ENCODE results near the gene CNIH2.

The CNIH2 gene

DNA sequence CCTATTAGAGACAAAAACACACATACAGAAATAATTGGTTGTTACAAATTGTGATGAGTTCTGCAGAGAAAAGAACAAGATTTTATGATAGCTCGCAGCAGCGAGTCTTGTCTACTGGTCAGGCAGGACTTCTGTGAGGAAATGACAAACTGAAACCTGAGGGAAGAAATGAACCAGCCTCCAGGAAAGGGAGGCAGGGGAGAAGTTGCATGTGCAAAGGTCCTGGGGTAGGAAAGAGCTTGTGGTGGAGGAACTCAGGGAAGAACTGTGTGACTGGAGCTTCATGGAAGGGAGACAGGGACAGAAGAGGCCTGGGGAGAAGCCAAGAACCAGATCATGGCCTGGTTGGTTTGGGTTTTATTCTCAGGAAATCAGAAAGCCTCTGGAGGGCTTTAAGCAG is 18.8 kb upstream of the CNIH2 start:
- DNase-seq (ENCODE audit: low read depth in 2 of 2), result no peak

DNA sequence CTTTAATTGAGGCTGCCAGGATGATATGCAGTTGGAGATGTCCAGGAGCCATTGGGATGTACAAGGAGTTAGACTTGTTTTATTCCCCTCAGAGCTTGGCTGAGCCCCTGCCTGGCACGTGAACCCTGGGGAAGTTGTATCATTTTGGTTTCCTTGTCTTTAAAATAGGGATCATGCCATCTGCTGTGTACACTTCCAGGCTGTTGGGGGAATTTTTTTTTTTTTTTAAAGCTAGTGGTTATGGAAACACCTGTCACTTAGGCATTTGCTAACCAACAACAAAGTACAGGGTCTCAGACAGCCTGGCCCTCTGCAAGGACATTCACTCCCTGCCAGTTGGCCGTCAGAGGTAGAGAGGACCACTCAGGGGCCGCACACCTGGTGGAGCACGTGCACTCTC is 18.0 kb upstream of the CNIH2 start:
- DNase-seq (ENCODE audit: low read depth in 2 of 2), result no peak

- DNase-seq (ENCODE audit: low read depth in 2 of 2), result no peak
Observed at GRCh38 chr11:66261578-66261977, 16.4 kb upstream of the CNIH2 start.

GRCh38 chr11:66262191-66262590 is 15.8 kb upstream of the CNIH2 start:
- DNase-seq (ENCODE audit: low read depth in 2 of 2), result no peak

GRCh38 chr11:66262696-66263095 is 15.3 kb upstream of the CNIH2 start:
- no peak for DNase-seq (ENCODE audit: low read depth in 2 of 2)

DNA sequence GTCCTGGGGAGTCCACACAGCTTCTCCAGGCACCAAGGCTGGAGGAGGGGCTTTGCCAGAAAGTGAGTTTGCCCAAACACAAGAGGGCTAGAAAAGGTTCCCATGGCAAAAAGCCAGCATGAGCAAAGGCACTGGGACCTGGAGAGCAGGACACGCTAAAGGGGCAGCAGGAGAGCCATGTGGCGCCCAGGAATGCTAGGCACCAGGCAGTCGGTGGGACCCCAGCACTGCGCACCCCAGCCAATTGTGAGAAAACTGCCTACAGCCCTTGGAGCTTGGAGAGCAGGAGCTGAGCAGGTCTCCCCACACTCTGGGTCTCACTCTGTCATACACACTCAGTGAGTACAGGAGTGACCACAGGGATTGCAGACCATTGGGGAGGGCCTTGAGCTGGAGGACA is 14.7 kb upstream of the CNIH2 start:
- DNase-seq (ENCODE audit: low read depth in 2 of 2), result no peak

DNA sequence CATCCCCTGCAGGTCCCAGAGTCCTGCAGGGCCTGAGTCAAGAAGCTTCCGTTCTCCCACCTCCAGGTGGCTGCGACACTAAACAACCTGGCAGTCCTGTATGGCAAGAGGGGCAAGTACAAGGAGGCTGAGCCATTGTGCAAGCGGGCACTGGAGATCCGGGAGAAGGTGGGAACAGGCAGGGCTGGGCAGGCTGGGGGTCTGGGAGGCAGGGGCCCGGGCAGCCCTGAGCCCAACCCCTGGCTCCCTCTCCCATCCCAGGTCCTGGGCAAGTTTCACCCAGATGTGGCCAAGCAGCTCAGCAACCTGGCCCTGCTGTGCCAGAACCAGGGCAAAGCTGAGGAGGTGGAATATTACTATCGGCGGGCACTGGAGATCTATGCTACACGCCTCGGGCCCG is 14.2 kb upstream of the CNIH2 start:
- no peak for DNase-seq (ENCODE audit: low read depth in 2 of 2)

DNA sequence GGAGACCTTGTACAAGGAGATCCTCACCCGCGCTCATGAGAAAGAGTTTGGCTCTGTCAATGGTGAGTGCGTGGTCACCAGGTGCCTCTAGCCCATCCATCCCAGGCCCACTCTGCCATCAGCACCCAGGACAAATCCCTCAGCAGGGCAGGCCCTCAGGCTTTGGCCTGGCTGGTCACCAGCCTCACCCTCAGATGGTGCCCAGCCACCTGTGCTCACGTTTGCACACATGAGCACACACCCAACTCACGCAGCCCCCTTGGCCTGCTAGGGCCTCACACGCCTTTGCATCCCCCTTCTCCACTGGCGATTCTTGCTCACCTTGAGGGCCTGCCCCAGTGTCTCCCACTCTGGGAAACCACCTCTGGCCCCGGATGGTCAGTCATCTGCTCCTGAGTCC is 13.6 kb upstream of the CNIH2 start:
- no peak for DNase-seq (ENCODE audit: low read depth in 2 of 2)

DNA sequence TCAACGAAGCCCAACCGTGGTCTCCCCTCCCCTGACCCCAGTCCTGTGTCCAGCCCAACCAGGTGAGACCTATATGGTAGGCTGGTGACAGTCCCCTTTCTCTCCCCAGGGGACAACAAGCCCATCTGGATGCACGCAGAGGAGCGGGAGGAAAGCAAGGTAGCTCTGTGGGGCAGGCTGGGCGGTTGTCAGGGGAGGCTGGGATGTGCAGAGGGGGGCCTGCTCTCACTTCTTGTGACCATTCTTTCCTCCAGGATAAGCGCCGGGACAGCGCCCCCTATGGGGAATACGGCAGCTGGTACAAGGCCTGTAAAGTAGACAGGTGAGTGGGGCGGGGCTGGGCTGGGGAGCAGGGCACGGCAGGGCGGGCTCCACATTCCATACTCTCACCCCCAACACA is 13.1 kb upstream of the CNIH2 start:
- no peak for DNase-seq (ENCODE audit: low read depth in 2 of 2)

GRCh38 chr11:66265531-66266377 is 12.2 kb upstream of the CNIH2 start:
- no peak for DNase-seq (ENCODE audit: low read depth in 2 of 2)

- DNase-seq (ENCODE audit: low read depth in 2 of 2), result no peak
Observed at GRCh38 chr11:66266378-66267038, 11.5 kb upstream of the CNIH2 start.

GRCh38 chr11:66267039-66267378 is 11.0 kb upstream of the CNIH2 start:
- DNase-seq (ENCODE audit: low read depth in 2 of 2), result no peak

GRCh38 chr11:66267379-66268243 is 10.4 kb upstream of the CNIH2 start:
- DNase-seq (ENCODE audit: low read depth in 2 of 2), result peak; percentile 70 to 75

DNA sequence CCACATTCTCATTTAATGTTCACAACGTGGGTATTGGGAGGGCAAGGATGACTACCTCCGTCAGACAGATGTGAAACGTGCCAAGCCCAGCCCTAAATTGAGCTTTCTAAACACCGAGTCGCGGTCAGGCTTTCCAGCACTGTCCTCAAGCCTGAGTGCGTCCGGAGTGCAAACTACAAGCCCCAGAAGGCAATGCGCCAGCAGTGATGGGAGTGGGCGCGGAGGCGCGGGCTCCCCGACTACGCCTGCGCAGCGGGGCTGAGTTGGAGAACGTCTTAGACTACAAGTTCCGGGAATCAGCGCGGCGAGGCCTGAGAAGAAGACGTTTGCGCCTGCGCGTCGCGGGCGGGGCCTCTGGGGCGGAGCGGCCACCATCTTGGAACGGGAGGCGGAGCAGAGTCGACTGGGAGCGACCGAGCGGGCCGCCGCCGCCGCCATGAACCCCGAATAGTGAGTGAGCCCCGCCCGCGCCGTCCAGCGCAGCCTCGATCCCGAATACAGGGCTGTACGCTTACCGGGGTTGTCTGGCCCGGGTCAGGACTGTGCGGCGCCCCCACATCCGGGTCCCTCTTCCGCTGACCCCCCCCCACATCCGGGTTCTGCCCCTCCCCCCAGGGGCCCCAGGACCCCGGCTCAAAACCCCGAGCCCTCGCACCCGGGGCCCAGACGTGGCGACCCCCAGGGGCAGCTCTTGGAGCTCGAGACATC is 9.6 kb upstream of the CNIH2 start, which contains the start of gene RAB1B:
Gene RAB1B, plus strand, starts transcription at position 396 of the 708 bp plus-strand sequence. Its CDS starts 41 bp downstream, at position 437.
- peak; percentile 99 to 100 for DNase-seq (ENCODE audit: low read depth in 2 of 2)

DNA sequence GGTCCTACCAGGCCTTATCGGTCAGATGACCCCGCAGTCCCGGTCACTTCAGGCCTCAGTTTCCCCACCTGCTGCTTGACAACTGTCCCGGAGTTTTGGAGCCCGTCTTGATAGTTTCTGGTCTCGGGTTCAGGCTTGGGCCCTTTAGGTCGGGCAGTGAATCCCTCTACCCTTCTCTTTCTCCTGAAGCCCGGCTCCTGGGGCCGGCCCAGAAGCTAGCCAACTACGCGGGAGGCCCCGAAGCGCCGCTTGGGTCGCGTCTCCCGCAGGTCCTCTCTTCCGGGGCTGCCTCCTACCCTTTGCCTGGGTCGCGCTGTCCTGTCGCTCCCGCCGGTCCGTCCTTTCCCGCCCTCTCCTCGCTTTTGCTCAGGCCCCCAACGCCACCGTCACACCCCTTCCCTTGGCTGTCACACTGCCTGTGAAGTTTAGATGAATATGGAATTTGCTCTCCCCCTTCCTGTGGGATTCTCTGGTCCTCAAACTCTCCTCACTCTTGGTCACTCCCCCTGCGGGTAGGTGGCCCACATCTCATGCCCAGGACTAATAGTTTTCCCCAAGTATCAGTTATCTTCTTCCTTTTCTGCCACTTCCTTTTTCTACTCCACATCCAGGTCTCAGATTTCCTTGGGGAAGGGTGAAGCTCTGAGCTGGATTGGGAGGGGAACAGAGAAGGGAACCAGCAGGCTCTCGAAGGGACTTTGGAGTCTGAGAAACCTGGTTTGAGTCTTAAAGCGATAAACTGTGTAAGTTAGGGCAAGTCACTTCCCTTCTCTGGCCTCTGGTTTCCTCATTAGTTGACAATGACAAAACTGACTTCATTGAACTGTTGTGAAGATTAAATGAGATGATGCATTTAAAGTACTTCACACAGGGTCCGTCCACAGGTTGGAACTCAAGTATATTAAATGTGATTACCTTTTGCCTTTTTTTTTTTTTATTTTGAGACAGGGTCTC is 8.7 kb upstream of the CNIH2 start:
- no peak for DNase-seq (ENCODE audit: low read depth in 2 of 2)

DNA sequence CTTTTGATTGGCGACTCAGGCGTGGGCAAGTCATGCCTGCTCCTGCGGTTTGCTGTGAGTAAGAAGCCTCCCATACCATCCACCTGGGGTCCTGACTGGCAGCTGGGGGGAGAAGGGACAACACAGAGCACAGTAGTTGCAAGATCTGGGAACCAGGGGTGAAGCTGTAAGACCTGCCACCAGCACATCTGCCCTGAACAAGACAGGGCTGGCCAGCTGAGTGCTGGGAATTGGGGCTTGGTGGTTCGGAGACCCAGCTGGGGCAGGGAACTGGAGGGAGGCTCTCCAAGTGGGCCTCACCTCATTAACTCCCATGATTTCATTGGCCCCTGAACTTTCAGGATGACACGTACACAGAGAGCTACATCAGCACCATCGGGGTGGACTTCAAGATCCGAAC is 6.2 kb upstream of the CNIH2 start:
- no peak for DNase-seq (ENCODE audit: low read depth in 2 of 2)

GRCh38 chr11:66272596-66272995 is 5.4 kb upstream of the CNIH2 start:
- no peak for DNase-seq (ENCODE audit: low read depth in 2 of 2)

DNA sequence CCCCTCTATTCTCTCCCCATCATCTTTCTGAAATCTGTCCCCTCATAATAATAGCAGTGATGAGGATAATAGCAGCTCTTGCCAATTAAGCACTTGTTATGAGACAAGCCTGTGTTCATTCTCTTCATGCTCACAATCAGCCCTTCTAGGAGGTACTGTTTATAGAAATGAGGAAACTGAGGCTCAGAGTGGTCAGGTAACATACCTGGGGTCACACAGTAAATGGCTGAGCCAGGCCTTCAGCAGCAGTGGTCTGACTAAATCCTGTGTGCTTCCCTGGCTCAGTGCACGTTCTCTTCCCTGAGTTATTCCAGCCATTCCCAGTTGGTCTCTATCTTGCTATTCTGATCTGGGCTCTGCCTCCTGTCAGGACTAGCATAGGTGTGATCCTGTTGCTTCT is 3.8 kb upstream of the CNIH2 start:
- no peak for DNase-seq (ENCODE audit: low read depth in 2 of 2)

DNA sequence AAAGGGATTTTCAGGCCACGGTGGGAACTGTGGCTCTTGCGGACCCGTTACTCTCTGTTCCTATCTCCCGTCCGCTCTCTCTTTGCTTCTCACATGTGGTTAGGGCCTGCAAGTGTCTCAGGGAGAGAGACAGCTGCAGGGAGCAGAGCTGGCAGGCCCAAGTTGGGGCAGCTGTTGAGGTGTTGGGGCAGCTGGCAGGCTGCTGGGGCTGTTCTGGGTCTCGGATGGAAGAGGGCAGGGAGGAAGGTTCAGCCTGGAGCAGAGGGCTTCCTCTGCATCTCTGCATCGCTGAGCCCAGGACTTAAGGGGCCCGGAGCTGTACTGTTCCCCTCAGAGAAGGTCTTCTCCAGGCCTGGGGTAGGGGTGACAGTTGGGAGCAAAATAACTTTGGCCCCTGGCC is 2.6 kb upstream of the CNIH2 start:
- DNase-seq (ENCODE audit: low read depth in 2 of 2), result no peak

DNA sequence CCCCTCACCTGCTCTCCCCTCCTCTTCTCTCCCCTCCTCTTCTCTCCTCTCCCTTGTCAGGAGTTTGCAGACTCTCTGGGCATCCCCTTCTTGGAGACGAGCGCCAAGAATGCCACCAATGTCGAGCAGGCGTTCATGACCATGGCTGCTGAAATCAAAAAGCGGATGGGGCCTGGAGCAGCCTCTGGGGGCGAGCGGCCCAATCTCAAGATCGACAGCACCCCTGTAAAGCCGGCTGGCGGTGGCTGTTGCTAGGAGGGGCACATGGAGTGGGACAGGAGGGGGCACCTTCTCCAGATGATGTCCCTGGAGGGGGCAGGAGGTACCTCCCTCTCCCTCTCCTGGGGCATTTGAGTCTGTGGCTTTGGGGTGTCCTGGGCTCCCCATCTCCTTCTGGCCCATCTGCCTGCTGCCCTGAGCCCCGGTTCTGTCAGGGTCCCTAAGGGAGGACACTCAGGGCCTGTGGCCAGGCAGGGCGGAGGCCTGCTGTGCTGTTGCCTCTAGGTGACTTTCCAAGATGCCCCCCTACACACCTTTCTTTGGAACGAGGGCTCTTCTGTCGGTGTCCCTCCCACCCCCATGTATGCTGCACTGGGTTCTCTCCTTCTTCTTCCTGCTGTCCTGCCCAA is 1.9 kb upstream of the CNIH2 start:
- no peak for DNase-seq (ENCODE audit: low read depth in 2 of 2)
